HG02943 (cell line): ENCODE measurements around the gene RAB15.

ENCODE experiments used
- ATAC-seq: cut with Tn5 transposase; IDR thresholded peaks from one replicate; pipeline ENCODE4 v1.9.1; 2021; ENCODE audit warnings: mild to moderate bottlenecking, low read depth, moderate library complexity; ENCODE audit not compliant: unreplicated experiment

RAB15 gene

GRCh38 chr14:64990939-64991338, 18.8 kb upstream of the RAB15 start:
- no peak for ATAC-seq

DNA sequence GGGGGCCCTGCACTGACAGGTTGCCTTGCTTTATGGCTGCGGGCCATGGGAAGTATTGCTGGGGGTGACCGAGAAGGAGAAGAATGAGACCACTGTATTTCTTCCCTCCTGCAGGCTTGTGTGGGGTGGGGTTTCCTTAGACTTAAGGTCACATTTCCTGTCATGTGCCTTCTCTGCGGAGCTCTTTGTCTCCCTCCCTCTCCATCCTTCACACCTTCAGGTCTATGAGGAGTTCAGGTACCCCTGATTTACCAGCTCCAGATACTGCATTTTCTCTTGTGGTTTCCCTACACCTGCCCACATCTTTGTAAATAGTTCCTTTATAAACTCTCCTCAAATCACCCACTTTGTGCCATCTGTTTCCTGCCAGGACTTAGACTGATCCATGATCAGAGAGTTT, 18.2 kb upstream of the RAB15 start:
- no peak for ATAC-seq

GRCh38 chr14:64987438-64987767, 15.3 kb upstream of the RAB15 start:
- peak; percentile 4 for ATAC-seq

GRCh38 chr14:64986648-64987437, 14.7 kb upstream of the RAB15 start, which contains the start of gene FNTB:
FNTB (plus strand) TSS chr14:64986895; CDS start chr14:64986954, 59 bp downstream.
- peak; percentile 91 for ATAC-seq

DNA sequence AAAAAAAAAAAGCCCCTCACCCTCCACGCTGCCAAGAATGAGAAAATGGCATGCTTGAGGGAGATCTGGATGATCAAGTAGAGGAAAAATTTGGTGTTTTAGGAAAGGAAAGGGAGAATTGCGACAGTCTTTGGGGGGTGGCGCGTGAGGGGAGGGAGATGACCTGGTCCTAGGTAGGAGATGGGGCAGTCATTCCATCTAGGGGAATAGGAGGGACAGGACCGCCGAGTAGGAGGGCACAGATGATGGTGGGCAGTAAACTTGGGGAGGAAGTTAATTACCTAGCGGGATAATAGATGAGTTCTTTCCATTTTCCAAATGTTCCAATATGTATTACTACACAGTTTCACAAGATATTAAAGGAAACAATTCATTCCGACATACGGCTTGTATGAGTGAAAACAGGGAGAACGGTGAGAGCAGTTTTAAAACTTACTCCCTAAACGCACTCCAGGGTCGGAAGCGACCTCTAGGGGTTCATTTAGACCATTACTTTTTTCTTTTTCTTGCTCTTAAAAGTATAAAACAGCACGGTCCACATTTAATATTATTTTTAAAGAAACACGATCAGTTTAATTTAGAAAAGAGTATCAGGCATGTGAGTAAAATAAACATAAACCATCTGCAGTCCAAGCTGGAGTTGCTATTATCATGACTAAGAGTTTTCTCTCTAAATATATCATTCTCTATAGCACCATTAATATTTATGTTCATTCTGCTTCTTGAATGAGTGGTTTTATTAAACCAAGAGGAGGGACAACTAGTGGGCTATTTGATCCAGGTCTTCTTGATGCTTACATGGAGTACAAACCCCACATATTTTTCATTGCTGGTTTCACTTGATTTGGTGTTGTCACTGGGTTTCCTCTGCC, 11.5 kb upstream of the RAB15 start:
- no peak for ATAC-seq

DNA sequence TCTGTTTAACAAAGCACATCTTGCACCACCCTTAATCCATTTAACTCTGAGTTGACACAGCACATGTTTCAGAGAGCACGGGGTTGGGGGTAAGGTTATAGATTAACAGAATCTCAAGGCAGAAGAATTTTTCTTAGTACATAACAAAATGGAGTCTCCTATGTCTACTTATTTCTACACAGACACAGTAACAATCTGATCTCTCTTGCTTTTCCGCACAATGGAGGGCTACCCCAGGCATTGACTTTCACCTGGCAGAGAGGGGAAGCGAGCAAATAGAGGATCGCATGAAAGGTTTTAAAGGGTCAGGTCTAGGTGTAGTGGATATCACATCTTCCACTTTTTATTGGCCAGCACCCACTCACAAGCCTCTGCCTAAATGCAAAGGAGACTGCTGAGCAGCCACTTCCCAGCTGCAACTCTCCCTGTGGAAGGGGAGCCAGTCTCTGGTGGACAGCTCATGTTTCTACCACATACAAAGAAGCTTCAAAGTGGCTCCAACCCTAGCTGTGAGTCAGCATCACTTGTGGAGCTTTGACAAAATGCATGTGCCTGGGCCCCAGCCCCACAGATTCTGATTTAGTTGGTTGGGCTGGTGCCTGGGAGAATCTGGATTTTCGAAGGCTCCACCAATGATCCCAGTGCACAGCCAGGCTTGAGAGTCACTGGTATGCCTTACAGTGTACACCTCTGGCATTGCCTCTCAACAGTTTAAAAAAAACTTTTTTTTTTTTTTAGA, 7.4 kb upstream of the RAB15 start:
- no peak for ATAC-seq

GRCh38 chr14:64974563-64974962, 2.4 kb upstream of the RAB15 start:
- no peak for ATAC-seq

- no peak for ATAC-seq
Measured at GRCh38 chr14:64973826-64974225, 1.7 kb upstream of the RAB15 start.

DNA sequence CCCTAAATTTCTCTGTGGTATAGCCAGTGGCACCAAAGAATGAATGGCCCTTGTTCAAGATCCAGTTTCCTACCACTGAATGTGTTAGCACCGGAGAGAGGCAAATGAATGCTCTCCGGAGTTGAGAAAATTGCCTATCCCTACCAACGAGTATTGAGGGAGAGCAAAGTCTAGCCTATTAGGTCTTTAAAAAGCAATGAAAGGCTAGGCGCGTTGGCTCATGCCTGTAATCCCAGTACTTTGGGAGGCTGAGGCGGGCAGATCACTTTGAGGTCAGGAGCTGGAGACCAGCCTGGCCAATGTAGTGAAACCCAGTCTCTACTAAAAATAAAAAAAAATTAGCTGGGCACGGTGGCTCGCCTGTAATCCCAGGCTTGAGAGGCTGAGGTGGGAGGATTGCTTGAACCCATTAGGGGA, 898 bp upstream of the RAB15 start:
- no peak for ATAC-seq

- no peak for ATAC-seq
Measured at GRCh38 chr14:64971491-64971942, 619 bp downstream of the RAB15 start.

DNA sequence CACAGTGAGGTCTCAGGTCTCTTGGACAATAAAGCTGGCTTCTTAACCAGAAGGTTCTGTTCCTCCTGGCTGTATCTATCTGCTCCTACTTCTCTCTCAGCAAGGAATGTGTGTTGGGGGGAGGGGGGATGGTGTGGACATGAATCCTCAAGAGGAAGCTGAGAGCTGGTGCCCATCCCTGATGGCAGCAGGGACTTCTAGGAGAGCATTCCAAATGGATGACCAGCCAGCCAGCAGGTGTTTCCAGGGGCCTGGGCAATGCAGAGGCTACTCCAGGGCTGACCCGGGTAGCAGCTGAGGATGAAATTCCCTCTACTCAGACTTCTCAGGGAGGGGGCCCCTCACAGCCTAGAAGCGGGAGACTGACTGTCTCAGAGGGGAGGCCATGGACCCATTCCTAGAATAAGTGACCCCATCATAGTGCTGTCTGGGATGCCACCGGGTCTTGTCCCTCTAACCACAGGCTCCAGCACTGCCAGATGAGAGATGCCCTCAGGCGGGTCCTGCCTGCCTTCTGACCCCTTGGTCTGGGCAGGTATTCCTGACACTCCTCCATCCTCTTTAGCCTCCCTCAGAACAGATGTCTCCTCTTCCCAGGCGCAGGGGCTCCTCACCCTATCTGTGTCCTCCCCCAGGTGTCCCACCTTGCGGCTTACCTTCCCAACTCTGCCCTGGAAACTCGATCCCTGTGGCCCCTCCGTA, 1.2 kb downstream of the RAB15 start:
- ATAC-seq = no peak

- no peak for ATAC-seq
Measured at GRCh38 chr14:64970041-64970440, 2.1 kb downstream of the RAB15 start.

DNA sequence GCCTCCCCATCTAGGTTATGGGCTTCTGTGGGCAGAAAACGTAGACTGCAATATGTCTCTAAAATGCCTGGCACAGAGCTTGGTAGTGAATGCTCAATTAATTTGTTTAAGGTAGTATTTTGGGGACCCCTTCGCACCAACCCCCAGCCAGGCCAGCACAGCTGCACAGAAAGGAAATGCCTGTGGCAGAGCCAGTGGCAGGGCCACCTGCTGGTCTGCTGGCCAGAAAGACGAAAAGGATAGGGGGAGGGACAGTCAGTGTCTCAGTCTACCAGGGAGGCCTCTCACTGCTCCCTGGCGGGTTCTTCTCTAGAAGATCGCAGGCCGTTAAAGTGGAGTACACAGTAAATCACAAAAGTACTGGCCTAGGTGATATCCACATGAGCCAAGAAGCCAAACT, 3.5 kb downstream of the RAB15 start:
- ATAC-seq = no peak

DNA sequence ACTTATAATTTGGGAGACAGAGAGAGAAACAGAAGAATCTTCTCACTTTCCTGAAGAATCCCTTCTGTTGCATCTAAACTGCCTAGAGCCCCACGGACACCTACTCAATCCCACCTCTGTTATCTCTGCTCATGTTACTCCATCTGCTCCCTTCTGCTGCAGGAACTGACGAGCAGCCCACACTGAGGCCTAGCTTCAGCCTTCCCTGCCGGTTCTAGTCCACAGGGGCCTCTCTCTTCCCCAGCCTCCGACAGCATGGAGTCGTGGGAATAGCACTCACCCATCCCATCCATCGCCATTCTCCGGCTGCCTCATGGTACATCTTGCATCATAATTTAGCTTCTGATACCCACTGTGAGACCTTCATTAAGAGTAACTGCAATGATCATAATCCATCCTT, 4.0 kb downstream of the RAB15 start:
- no peak for ATAC-seq

- no peak for ATAC-seq
Measured at GRCh38 chr14:64966976-64967375, 5.2 kb downstream of the RAB15 start.

- ATAC-seq = no peak
Measured at GRCh38 chr14:64965356-64966000, 6.7 kb downstream of the RAB15 start.

- ATAC-seq = no peak
Measured at GRCh38 chr14:64963611-64964010, 8.5 kb downstream of the RAB15 start.

- no peak for ATAC-seq
Measured at GRCh38 chr14:64960762-64961276, 11.3 kb downstream of the RAB15 start.

DNA sequence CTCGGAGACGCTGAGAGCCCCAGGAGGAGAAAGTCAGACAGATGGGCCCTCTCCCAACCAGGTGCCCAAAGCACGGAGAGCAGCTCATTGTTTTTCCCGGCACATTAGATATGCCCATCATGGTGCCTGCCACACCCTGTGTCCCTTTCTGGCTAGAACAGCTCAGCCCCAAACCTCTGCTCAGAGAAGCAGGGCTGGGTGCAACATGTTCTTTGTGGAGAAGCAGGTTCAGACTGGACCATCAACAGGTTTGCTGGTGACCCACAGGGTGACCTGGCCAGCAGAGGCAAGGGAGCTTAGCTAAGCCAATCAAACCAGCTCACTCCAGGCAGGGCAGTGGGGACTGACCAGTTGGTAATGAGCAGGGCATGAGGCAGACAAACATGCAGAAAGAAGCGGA, 13.4 kb downstream of the RAB15 start:
- no peak for ATAC-seq

- no peak for ATAC-seq
Measured at GRCh38 chr14:64958201-64958600, 13.9 kb downstream of the RAB15 start.
